K562 (cell line): ENCODE measurements around the gene SECISBP2. TPM values are rescaled to one million over a fixed set of nuclear protein-coding genes. Genes with fewer than 3 reads are reported as not detected.
A peak's percentile ranks its signal among the peaks of the same experiment; 100 is the strongest.

Experiments used
- COPS2 ChIP-seq: fragments of 450-650 bp; conservative IDR thresholded peaks from 2 replicates; pipeline ENCODE4 v1.6.1; 2016; ENCODE audit warnings: mild to moderate bottlenecking, moderate library complexity
- CTCFL ChIP-seq: IDR thresholded peaks from 2 replicates; pipeline ENCODE4 v1.6.1; 2011; ENCODE audit warnings: borderline replicate concordance, low read depth, mild to moderate bottlenecking, moderate library complexity, low read length; ENCODE audit not compliant: insufficient read depth, poor library complexity, severe bottlenecking
- ERF ChIP-seq: fragments of 450-650 bp; formaldehyde crosslinking; IDR thresholded peaks from 2 replicates; pipeline ENCODE4 v1.4.0; 2020; ENCODE audit warnings: mild to moderate bottlenecking, mixed read lengths
- HCFC1 ChIP-seq: IDR thresholded peaks from 2 replicates; pipeline ENCODE4 v1.6.1; 2012; ENCODE audit warnings: low read depth, low read length, improper control_type of control experiment
- KDM4B ChIP-seq, 2 experiments: fragments of 450-650 bp in 1 of 2; sonication (generic) in 1 of 2; IDR thresholded peaks; 2 replicates each; pipeline ENCODE4 v1.6.1; 2016 to 2017; ENCODE audit warnings: borderline replicate concordance in 2 of 2, antibody characterized with exemption in 1 of 2, low read depth in 1 of 2, mild to moderate bottlenecking in 1 of 2
- L3MBTL2 ChIP-seq: fragments of 450-650 bp; IDR thresholded peaks from 2 replicates; pipeline ENCODE4 v1.6.1; 2016; ENCODE audit warnings: mild to moderate bottlenecking, moderate library complexity
- NCOA4 ChIP-seq: fragments of 450-650 bp; IDR thresholded peaks from 2 replicates; pipeline ENCODE4 v1.6.1; 2018; ENCODE audit warnings: mild to moderate bottlenecking; ENCODE audit not compliant: partially characterized antibody
- RBM39 ChIP-seq: fragments of 200-400 bp; formaldehyde crosslinking; optimal IDR thresholded peaks from 2 replicates; pipeline ENCODE3; 2018; ENCODE audit warnings: low read depth, low read length
- SMAD2 ChIP-seq: fragments of 150-350 bp; IDR thresholded peaks from 2 replicates; pipeline ENCODE4 v1.6.1; 2014; ENCODE audit warnings: low read depth, mild to moderate bottlenecking, low read length
- SRSF7 ChIP-seq: fragments of 200-400 bp; formaldehyde crosslinking; optimal IDR thresholded peaks from 2 replicates; pipeline ENCODE3; 2017; ENCODE audit warnings: mild to moderate bottlenecking, low read depth, low read length
- ZNF134 ChIP-seq: fragments of 250-450 bp; sonication (Bioruptor Pico); conservative IDR thresholded peaks from 2 replicates; pipeline ENCODE4 v1.4.0; 2020
- ZNF140 ChIP-seq: fragments of 250-450 bp; sonication (Bioruptor Pico); IDR thresholded peaks from 2 replicates; pipeline ENCODE4 v1.8.0; 2021; ENCODE audit warnings: moderate library complexity, mild to moderate bottlenecking, inconsistent platforms
- ZNF408 ChIP-seq: fragments of 250-450 bp; sonication (Bioruptor Pico); IDR thresholded peaks from 2 replicates; pipeline ENCODE4 v1.4.0; 2020; ENCODE audit warnings: low read depth, mild to moderate bottlenecking, moderate library complexity
- ZNF778 ChIP-seq: fragments of 450-650 bp; formaldehyde crosslinking; IDR thresholded peaks from 2 replicates; pipeline ENCODE4 v1.4.0; 2020; ENCODE audit warnings: mild to moderate bottlenecking, moderate library complexity
- ZNF79 ChIP-seq: fragments of 250-450 bp; sonication (Bioruptor Pico); IDR thresholded peaks from 2 replicates; pipeline ENCODE4 v1.4.0; 2020; ENCODE audit warnings: low read depth, mild to moderate bottlenecking, moderate library complexity
- polyA plus RNA-seq, 8 experiments: library from polyadenylated mRNA; depleted of rRNA in 4 of 8; stranded (reverse) in 5 of 8; unstranded in 3 of 8; fragments of >200 nt; fragmentation: Nextera tagmentation in 2 of 8; fragmentation: Illumina TruSeq in 1 of 8; extraction: Ambion mirVana in 2 of 8; extraction: Trizol in 1 of 8; gene quantifications; 2 replicates each; pipeline versions ENCODE4 v1.2.1 to v1.2.3, GENCODE V29; 2011 to 2014; ENCODE audit warnings: inconsistent platforms in 1 of 8, missing spikeins in 1 of 8
- total RNA-seq, 7 experiments: library from RNA; depleted of rRNA in 6 of 7; stranded (reverse); fragments of >200 nt in 6 of 7; fragmentation: Illumina TruSeq in 2 of 7; extraction: Trizol in 2 of 7; gene quantifications; 2 replicates each; pipeline versions ENCODE4 v1.2.1 to v1.2.3, GENCODE V29; 2011 to 2021; ENCODE audit warnings: low replicate concordance in 1 of 7
- TF ChIP-seq, protein P1 (sequence below): fragments of 450-650 bp; IDR thresholded peaks from 2 replicates; pipeline ENCODE4 v1.6.1; 2014; ENCODE audit warnings: low read depth, mild to moderate bottlenecking, moderate library complexity, borderline replicate concordance
- TF ChIP-seq, protein P2 (sequence below): fragments of 250-450 bp; sonication (Bioruptor Pico); IDR thresholded peaks from 2 replicates; pipeline ENCODE4 v1.4.0; 2020; ENCODE audit warnings: mild to moderate bottlenecking, moderate library complexity, borderline replicate concordance
- TF ChIP-seq, protein P3 (sequence below): fragments of 450-650 bp; IDR thresholded peaks from 2 replicates; pipeline ENCODE4 v1.7.1; 2018; ENCODE audit warnings: mild to moderate bottlenecking, low read depth; ENCODE audit not compliant: partially characterized antibody

SECISBP2 gene
- total and polyA plus RNA-seq, 9 of the 15 experiments (the other 6 are each of a cell fraction or from before 2014, with no cell fraction given), result 3.2 to 41.6 (median 26.1) TPM

GRCh38 chr9:89310475-89311345 lies 7.6 kb upstream of the SECISBP2 start, which contains the start of gene CKS2 (continued):
- TF ChIP-seq, protein P1, sequence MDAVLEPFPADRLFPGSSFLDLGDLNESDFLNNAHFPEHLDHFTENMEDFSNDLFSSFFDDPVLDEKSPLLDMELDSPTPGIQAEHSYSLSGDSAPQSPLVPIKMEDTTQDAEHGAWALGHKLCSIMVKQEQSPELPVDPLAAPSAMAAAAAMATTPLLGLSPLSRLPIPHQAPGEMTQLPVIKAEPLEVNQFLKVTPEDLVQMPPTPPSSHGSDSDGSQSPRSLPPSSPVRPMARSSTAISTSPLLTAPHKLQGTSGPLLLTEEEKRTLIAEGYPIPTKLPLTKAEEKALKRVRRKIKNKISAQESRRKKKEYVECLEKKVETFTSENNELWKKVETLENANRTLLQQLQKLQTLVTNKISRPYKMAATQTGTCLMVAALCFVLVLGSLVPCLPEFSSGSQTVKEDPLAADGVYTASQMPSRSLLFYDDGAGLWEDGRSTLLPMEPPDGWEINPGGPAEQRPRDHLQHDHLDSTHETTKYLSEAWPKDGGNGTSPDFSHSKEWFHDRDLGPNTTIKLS, result 0 out of 2 replicates have a peak, but pooled peaks have one; percentile 59
- TF ChIP-seq SMAD2 (no peak), ERF (CRISPR knock-in tag) (no peak), RBM39 (no peak), ZNF408 (CRISPR knock-in tag) (no peak), ZNF134 (CRISPR knock-in tag) (no peak), SRSF7 (no peak), NCOA4 (no peak), KDM4B (IDR thresholded peaks at IDR 0.05; ENCODE audit: borderline replicate concordance in 2 of 2, low read depth in 1 of 2) (no peak), ZNF140 (CRISPR knock-in tag) (no peak), CTCFL (no peak), COPS2 (no peak), ZNF778 (CRISPR knock-in tag) (no peak), ZNF79 (CRISPR knock-in tag) (no peak), L3MBTL2 (no peak; the same call in 1 of the 2 replicates), HCFC1 (peak; percentile 47)
- TF ChIP-seq, protein P2, sequence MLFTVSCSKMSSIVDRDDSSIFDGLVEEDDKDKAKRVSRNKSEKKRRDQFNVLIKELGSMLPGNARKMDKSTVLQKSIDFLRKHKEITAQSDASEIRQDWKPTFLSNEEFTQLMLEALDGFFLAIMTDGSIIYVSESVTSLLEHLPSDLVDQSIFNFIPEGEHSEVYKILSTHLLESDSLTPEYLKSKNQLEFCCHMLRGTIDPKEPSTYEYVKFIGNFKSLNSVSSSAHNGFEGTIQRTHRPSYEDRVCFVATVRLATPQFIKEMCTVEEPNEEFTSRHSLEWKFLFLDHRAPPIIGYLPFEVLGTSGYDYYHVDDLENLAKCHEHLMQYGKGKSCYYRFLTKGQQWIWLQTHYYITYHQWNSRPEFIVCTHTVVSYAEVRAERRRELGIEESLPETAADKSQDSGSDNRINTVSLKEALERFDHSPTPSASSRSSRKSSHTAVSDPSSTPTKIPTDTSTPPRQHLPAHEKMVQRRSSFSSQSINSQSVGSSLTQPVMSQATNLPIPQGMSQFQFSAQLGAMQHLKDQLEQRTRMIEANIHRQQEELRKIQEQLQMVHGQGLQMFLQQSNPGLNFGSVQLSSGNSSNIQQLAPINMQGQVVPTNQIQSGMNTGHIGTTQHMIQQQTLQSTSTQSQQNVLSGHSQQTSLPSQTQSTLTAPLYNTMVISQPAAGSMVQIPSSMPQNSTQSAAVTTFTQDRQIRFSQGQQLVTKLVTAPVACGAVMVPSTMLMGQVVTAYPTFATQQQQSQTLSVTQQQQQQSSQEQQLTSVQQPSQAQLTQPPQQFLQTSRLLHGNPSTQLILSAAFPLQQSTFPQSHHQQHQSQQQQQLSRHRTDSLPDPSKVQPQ, result no peak
- TF ChIP-seq, protein P3, sequence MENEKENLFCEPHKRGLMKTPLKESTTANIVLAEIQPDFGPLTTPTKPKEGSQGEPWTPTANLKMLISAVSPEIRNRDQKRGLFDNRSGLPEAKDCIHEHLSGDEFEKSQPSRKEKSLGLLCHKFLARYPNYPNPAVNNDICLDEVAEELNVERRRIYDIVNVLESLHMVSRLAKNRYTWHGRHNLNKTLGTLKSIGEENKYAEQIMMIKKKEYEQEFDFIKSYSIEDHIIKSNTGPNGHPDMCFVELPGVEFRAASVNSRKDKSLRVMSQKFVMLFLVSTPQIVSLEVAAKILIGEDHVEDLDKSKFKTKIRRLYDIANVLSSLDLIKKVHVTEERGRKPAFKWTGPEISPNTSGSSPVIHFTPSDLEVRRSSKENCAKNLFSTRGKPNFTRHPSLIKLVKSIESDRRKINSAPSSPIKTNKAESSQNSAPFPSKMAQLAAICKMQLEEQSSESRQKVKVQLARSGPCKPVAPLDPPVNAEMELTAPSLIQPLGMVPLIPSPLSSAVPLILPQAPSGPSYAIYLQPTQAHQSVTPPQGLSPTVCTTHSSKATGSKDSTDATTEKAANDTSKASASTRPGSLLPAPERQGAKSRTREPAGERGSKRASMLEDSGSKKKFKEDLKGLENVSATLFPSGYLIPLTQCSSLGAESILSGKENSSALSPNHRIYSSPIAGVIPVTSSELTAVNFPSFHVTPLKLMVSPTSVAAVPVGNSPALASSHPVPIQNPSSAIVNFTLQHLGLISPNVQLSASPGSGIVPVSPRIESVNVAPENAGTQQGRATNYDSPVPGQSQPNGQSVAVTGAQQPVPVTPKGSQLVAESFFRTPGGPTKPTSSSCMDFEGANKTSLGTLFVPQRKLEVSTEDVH, result peak; percentile 58
